Heart left ventricle (tissue), 16 donors: ENCODE results near the gene PTGER3. TPM values are rescaled to one million over a fixed set of nuclear protein-coding genes. Genes with fewer than 3 reads are reported as not detected.
A peak's percentile ranks its signal among the peaks of the same experiment; 100 is the strongest.

ENCODE experiments used
- ATAC-seq, 4 donors: fragments of 200-7000 bp; cut with Tn5 transposase; one replicate each; pipeline ENCODE4 v1.9.1; 2020 to 2022; ENCODE audit warnings: moderate library complexity in 4 of 4, mild to moderate bottlenecking in 3 of 4, moderate number of reproducible peaks in 1 of 4
- DNase-seq, 5 donors: peaks; one replicate each; pipeline ENCODE4 v3.0.0-alpha.2; 2020
- H3K27ac ChIP-seq, 12 donors: fragments of 200-600 bp; sonication (generic) in 4 of 12; one replicate each; pipeline versions ENCODE4 v1.5.0 to v1.8.0; 2016 to 2022; ENCODE audit warnings: mild to moderate bottlenecking in 2 of 12
- H3K27me3 ChIP-seq, 9 donors: fragments of 200-600 bp; sonication (generic) in 2 of 9; one replicate each; pipeline versions ENCODE4 v1.5.1 to v1.8.0; 2016 to 2022; ENCODE audit warnings: mild to moderate bottlenecking in 3 of 9
- H3K36me3 ChIP-seq, 9 donors: fragments of 200-600 bp; sonication (generic) in 2 of 9; one replicate each; pipeline versions ENCODE4 v1.5.0 to v1.8.0; 2018 to 2022; ENCODE audit warnings: mild to moderate bottlenecking in 2 of 9
- H3K4me1 ChIP-seq, 12 donors: fragments of 200-600 bp; sonication (generic) in 4 of 12; one replicate each; pipeline versions ENCODE4 v1.5.0 to v1.8.0; 2016 to 2022; ENCODE audit warnings: mild to moderate bottlenecking in 3 of 12
- H3K4me3 ChIP-seq, 12 donors: fragments of 200-600 bp; sonication (generic) in 4 of 12; one replicate each; pipeline versions ENCODE4 v1.5.0 to v1.8.0; 2017 to 2022; ENCODE audit warnings: mild to moderate bottlenecking in 9 of 12, moderate library complexity in 4 of 12
- H3K9me3 ChIP-seq, 12 donors: fragments of 200-600 bp; sonication (generic) in 4 of 12; one replicate each; pipeline versions ENCODE4 v1.5.0 to v1.8.0; 2016 to 2022; ENCODE audit warnings: mild to moderate bottlenecking in 1 of 12
- CTCF ChIP-seq, 12 donors: fragments of 200-600 bp; sonication (generic) in 4 of 12; IDR thresholded peaks; one replicate each; pipeline versions ENCODE4 v1.5.0 to v1.8.0; 2018 to 2022; ENCODE audit warnings: antibody characterized with exemption in 12 of 12, mild to moderate bottlenecking in 5 of 12
- POLR2A ChIP-seq, 2 donors: fragments of 450-650 bp; IDR thresholded peaks; one replicate each; pipeline ENCODE4 v1.6.1; 2017; ENCODE audit warnings: antibody characterized with exemption in 2 of 2, mild to moderate bottlenecking in 2 of 2, moderate library complexity in 2 of 2
- WGBS, 4 donors: extraction: QIAGEN DNeasy Blood & Tissue Kit in 2 of 4; methylation state at CpG; one replicate each; pipeline versions ENCODE4 v1.1.5 to v1.1.7; 2013 to 2018; 5-methylcytosine and 5-hydroxymethylcytosine counted together
- intact Hi-C, 10 donors: fragments of 100-400 bp; cut with DNase I; formaldehyde crosslinking; loops; one replicate each; pipeline versions ENCODE4 v1.11.1 to v1.14.2; 2022
- polyA plus RNA-seq, 2 donors: library from polyadenylated mRNA; stranded (reverse); fragments of 200-250 nt; gene quantifications; one replicate each; pipeline ENCODE4 v1.2.3, GENCODE V29; 2013
- total RNA-seq, 9 donors: library from RNA; depleted of rRNA in 2 of 9; stranded (reverse); fragments of >200 nt in 2 of 9; fragmentation: NEBNext Ultra II Directional in 3 of 9; extraction: Animal tissue kit (Norgen Biotek cat#: 25700) in 3 of 9; gene quantifications; one replicate each; pipeline versions ENCODE4 v1.1.0 to v1.2.4, GENCODE V29; 2016 to 2023
- donor health status: ischemic (EF 13 %, LVEDD 7.1; RV severe dilation, severe dysfunction).
- donor health status: healthy with polysubstance abuse.
- donor health status: DM: no; HTN: yes; CAD: no.
- donor health status: DM: no; HTN: no; CAD: no.
- donor health status: ischemic (EF 25% LVEDD 6.9; RV normal size, moderate dysfunction).
- donor health status: ischemic (EF 25% LVEDD 5.7; RV mildly dilated, moderate dysfunction).
- donor health status: healthy.
- donor health status: DM: yes; HTN: yes; CAD: no.
- donor health status: ischemic (EF 35%, LVEDD 5.7; RV mildly dilated, moderate dysfunction).
- donor health status: nonischemic (EF 11% LVEDD 7.7; RV severe dilation, severe dysfunction).
- donor health status: DM: yes; HTN: yes; CAD: no.
- donor health status: PGD.
- donor health status: ischemic (EF 29% LVEDD 5.4; RV normal size, mild dysfunction).
- donor health status: nonischemic (EF 23%, LVEDD 6.1; RV moderate dilation, normal function).

Gene PTGER3
- total and polyA plus RNA-seq, 11 donors = 0.45 to 11.6 (median 1.3) TPM

GRCh38 chr1:70979881-70980280 lies 67.7 kb downstream of the PTGER3 start:
- Histone ChIP-seq H3K9me3 (no peaks in the 10 kb centered on the region), H3K4me1 (peaks cover 0 to 17% (median 0%) of the 10 kb centered on the region in 12 donors), H3K27me3 (no peaks in the 10 kb centered on the region), H3K36me3 (no peaks in the 10 kb centered on the region), H3K27ac (peak overlapping the region in 1 of 12 donors; percentile 49), H3K4me3 (no peak overlapping the region)
- TF ChIP-seq POLR2A (IDR thresholded peaks at IDR 0.05) (no peak), CTCF (IDR thresholded peaks at IDR 0.05) (no peak)
- DNase-seq (no peak), ATAC-seq (no peak)
- intact Hi-C loops = no loop called here
- WGBS, 4 donors = 74 to 85% (median 81%) methylated on average over 2 of the region's 2 CpGs

GRCh38 chr1:70979313-70979712 lies 68.3 kb downstream of the PTGER3 start:
- H3K4me3 ChIP-seq = no peak overlapping the region
- no peaks in the 10 kb centered on the region for H3K27me3 ChIP-seq
- no peak for DNase-seq
- no peaks in the 10 kb centered on the region for H3K36me3 ChIP-seq
- peaks cover 0 to 17% (median 0%) of the 10 kb centered on the region in 12 donors for H3K4me1 ChIP-seq
- TF ChIP-seq CTCF (IDR thresholded peaks at IDR 0.05) = no peak
- TF ChIP-seq POLR2A (IDR thresholded peaks at IDR 0.05) = no peak
- no peaks in the 10 kb centered on the region for H3K9me3 ChIP-seq
- WGBS, 4 donors = 27 to 44% (median 33%) methylated on average over 4 of the region's 4 CpGs
- H3K27ac ChIP-seq = peak overlapping the region in 1 of 12 donors; percentile 49
- no peak for ATAC-seq
- intact Hi-C loops = no loop called here

GRCh38 chr1:70978623-70979022 lies 69.0 kb downstream of the PTGER3 start:
- intact Hi-C loops = no loop called here
- Histone ChIP-seq H3K36me3 (no peaks in the 10 kb centered on the region), H3K4me1 (peaks cover 0 to 17% (median 0%) of the 10 kb centered on the region in 12 donors), H3K4me3 (no peak overlapping the region), H3K27me3 (no peaks in the 10 kb centered on the region), H3K27ac (no peak overlapping the region), H3K9me3 (no peaks in the 10 kb centered on the region)
- ATAC-seq (no peak), DNase-seq (no peak)
- TF ChIP-seq POLR2A (IDR thresholded peaks at IDR 0.05) (no peak), CTCF (IDR thresholded peaks at IDR 0.05) (no peak)
- WGBS, 4 donors = 57 to 67% (median 64%) methylated on average over 1 of the region's 1 CpG

GRCh38 chr1:70977575-70977974 lies 70.0 kb downstream of the PTGER3 start:
- TF ChIP-seq CTCF (IDR thresholded peaks at IDR 0.05) (no peak), POLR2A (IDR thresholded peaks at IDR 0.05) (no peak)
- Histone ChIP-seq H3K9me3 (no peaks in the 10 kb centered on the region), H3K27ac (no peak overlapping the region), H3K4me3 (no peak overlapping the region), H3K27me3 (no peaks in the 10 kb centered on the region), H3K36me3 (no peaks in the 10 kb centered on the region), H3K4me1 (peaks cover 0 to 17% (median 0%) of the 10 kb centered on the region in 12 donors)
- no peak for DNase-seq
- WGBS, 4 donors = 51 to 69% (median 60%) methylated on average over 3 of the region's 3 CpGs
- no peak for ATAC-seq
- intact Hi-C loops = no loop called here
